COLO668 (cell line): Measurements from ENCODE around the gene FOXE1.

Experiments
- DNase-seq: peaks from one replicate; lab custom pipeline; 2025; ENCODE audit not compliant: unreplicated experiment; lab: John Stamatoyannopoulos, UW

Gene FOXE1

GRCh38 chr9:97853056-97853843 lies at the start of gene FOXE1:
Gene FOXE1 (plus strand): TSS chr9:97853226. CDS start chr9:97853915, 689 bp downstream.
- DNase-seq: peak; percentile 46

GRCh38 chr9:97804059-97804365 lies 49.0 kb upstream of the FOXE1 start:
- DNase-seq: no peak

GRCh38 chr9:97806721-97807120 lies 46.3 kb upstream of the FOXE1 start:
- DNase-seq: no peak

GRCh38 chr9:97807681-97808080 lies 45.3 kb upstream of the FOXE1 start:
- no peak for DNase-seq

GRCh38 chr9:97808415-97808814 lies 44.6 kb upstream of the FOXE1 start:
- no peak for DNase-seq

- DNase-seq: no peak
These were observed 44.1 kb upstream of the FOXE1 start for GRCh38 chr9:97808972-97809371.

- DNase-seq: peak; percentile 15
These were observed 43.2 kb upstream of the FOXE1 start for GRCh38 chr9:97809666-97810344.

- DNase-seq: no peak
These were observed 41.3 kb upstream of the FOXE1 start for GRCh38 chr9:97811533-97812246.

- DNase-seq: no peak
These were observed 40.8 kb upstream of the FOXE1 start for GRCh38 chr9:97812247-97812543.

- DNase-seq: no peak
These were observed 40.0 kb upstream of the FOXE1 start for GRCh38 chr9:97813072-97813471.

GRCh38 chr9:97819735-97820134 lies 33.3 kb upstream of the FOXE1 start:
- DNase-seq: no peak

GRCh38 chr9:97820373-97820772 lies 32.7 kb upstream of the FOXE1 start:
- no peak for DNase-seq

GRCh38 chr9:97830884-97831829 lies 21.9 kb upstream of the FOXE1 start:
- DNase-seq: no peak

GRCh38 chr9:97831843-97832636 lies 21.0 kb upstream of the FOXE1 start:
- no peak for DNase-seq

- DNase-seq: no peak
These were observed 12.5 kb upstream of the FOXE1 start for GRCh38 chr9:97840521-97840920.

GRCh38 chr9:97842960-97843359 lies 10.1 kb upstream of the FOXE1 start:
- no peak for DNase-seq

GRCh38 chr9:97845130-97845529 lies 7.9 kb upstream of the FOXE1 start:
- DNase-seq: no peak

GRCh38 chr9:97845763-97846162 lies 7.3 kb upstream of the FOXE1 start:
- no peak for DNase-seq

GRCh38 chr9:97846347-97846746 lies 6.7 kb upstream of the FOXE1 start:
- no peak for DNase-seq

GRCh38 chr9:97847474-97848214 lies 5.4 kb upstream of the FOXE1 start:
- no peak for DNase-seq
